ENCODE data around the gene RCAN3. TPM values are rescaled to one million over a fixed set of nuclear protein-coding genes. Genes with fewer than 3 reads are reported as not detected.
A peak's percentile ranks its signal among the peaks of the same experiment; 100 is the strongest.

The RCAN3 gene
- total RNA-seq, 1 donor: 5.1 TPM

DNA sequence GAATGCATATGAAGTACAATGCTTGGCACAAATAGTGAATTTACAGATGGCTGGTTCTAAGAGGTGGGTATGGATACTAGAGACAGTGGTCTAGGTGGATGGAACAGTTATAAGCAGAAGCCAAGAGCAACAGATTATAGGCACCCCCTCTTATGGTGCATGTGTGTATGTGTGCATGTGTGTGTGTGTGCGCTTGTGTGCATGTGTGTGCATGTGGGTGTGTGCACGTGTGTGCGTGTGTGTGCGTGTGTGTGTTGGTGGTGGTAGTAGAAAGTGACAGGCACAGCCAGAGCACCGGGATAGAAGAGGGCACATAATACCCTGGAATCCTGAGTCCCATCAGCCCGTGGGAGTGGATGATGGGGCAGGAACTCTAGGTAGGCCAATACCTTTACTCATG, 54.6 kb downstream of the RCAN3 start:
- TF ChIP-seq, protein P1, sequence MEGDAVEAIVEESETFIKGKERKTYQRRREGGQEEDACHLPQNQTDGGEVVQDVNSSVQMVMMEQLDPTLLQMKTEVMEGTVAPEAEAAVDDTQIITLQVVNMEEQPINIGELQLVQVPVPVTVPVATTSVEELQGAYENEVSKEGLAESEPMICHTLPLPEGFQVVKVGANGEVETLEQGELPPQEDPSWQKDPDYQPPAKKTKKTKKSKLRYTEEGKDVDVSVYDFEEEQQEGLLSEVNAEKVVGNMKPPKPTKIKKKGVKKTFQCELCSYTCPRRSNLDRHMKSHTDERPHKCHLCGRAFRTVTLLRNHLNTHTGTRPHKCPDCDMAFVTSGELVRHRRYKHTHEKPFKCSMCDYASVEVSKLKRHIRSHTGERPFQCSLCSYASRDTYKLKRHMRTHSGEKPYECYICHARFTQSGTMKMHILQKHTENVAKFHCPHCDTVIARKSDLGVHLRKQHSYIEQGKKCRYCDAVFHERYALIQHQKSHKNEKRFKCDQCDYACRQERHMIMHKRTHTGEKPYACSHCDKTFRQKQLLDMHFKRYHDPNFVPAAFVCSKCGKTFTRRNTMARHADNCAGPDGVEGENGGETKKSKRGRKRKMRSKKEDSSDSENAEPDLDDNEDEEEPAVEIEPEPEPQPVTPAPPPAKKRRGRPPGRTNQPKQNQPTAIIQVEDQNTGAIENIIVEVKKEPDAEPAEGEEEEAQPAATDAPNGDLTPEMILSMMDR (IDR thresholded peaks at IDR 0.05; ENCODE audit: insufficient read depth, low read length): no peak
- H3K4me3 ChIP-seq (ENCODE audit: low read depth, low read length): no peak overlapping the region
- DNase-seq (ENCODE audit: low read depth): no peak

DNA sequence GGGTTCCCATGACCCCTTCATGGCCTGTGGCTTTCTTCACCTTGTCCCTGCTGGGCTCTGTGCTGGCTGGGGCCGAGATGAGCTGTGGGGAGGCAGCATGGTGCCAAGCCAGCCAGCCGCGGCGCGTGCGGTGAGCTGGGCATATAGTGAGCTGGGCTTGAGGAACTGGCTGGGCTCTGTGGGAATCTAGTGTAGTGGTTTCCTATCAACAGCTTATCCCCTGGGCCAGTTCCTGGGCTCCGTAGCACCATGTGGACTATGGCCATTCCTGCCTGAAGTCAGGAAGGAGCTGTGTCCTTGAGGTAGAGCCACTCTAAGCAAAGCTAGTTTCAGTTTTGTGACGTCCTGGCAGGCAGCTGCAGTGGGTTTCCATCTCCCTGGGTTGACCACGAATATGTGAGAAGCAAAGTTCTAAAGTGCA, 55.1 kb downstream of the RCAN3 start:
- TF ChIP-seq, protein P1 (IDR thresholded peaks at IDR 0.05; ENCODE audit: insufficient read depth, low read length): no peak

DNA sequence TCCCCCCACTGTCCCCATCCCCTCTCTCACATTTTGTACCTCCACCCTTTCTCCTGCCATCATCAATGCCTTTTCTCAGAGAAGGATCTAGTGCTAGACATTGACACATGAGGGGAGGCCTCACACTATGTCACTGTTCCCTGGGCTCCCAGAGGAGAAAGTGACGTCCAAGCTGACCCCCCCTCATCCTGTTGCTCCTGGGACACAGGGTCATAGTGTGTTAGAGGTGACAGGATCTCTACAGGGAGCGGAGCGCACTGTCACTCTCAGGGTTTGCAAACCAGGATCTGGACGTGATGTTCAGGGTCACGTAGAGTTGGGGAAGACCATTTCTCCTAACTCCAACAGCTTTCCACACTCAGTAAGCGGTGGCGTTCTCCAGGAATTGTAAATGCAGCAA, 55.8 kb downstream of the RCAN3 start:
- TF ChIP-seq, protein P1 (IDR thresholded peaks at IDR 0.05; ENCODE audit: insufficient read depth, low read length): no peak
- no peak for DNase-seq (ENCODE audit: low read depth)
- H3K4me3 ChIP-seq (ENCODE audit: low read depth, low read length): no peak overlapping the region

More for the DNA sequence above, 55.1 kb downstream of the RCAN3 start:
- no peak overlapping the region for H3K4me3 ChIP-seq (ENCODE audit: low read depth, low read length)
- DNase-seq (ENCODE audit: low read depth): no peak

DNA sequence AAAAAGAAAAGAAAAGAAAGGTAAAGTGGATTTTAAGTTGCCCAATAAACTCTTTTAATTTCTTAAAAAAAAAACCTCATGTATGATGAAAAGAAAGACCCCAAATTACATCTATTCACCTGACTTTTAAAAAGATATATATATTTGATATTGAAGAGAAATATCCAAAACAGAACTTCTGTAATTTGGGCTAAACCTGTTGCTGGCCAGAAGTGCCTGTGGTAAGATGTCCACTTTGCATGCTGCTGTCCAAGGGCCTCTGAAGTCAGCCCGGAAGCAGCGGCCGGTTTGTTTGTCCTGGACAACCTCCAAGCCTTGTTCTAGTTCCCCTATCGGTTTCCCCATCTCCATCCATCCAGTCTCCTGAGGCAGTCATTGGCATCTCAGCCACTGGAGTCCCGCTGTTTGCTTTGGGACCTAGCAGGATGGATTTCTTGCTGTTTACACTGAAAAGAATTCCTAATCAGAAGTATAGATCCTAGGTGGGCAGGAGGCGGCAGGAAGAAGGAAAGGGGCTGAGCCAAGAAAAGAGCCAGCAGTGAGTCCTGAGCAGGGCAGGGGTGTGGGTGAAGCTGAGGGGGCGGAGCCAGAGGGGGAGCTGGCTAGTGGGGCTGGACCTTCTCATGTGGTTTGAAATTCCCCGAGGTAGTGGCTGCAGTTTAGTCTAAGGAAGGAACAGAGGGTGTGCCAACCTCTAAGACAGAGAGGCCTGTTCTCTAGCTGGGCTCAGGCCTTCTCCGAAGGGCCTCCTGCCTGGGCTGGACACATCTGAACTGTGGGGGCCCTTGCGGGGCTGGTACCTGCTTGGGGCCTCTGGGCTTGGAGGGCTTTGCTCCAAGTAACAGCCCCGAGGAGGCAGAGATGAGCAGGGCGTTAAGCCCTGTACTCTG, 56.5 kb downstream of the RCAN3 start:
- H3K4me3 ChIP-seq (ENCODE audit: low read depth, low read length): no peak overlapping the region
- peak; percentile 56 for DNase-seq (ENCODE audit: low read depth)
- TF ChIP-seq, protein P1 (IDR thresholded peaks at IDR 0.05; ENCODE audit: insufficient read depth, low read length): no peak

DNA sequence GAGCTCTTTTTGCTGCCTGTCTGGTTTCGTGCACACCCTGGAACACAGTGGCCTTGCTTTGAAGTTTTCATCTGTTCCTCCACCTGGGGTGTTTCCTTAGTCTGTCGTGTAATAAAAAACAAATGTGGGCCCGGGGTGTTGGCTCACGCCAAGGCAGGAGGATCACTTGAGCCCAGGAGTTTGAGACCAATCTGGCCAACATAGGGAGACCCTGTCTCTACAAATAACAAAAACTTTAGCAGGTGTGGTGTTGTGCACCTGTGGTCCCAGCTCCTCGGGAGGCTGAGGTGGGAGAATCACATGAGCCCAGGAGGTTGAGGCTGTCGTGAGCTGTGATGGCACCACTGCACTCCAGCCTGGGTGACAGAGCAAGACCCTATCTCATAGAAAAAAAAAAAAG, 57.7 kb downstream of the RCAN3 start:
- TF ChIP-seq, protein P1 (IDR thresholded peaks at IDR 0.05; ENCODE audit: insufficient read depth, low read length): no peak
- DNase-seq (ENCODE audit: low read depth): no peak
- H3K4me3 ChIP-seq (ENCODE audit: low read depth, low read length): no peak overlapping the region

DNA sequence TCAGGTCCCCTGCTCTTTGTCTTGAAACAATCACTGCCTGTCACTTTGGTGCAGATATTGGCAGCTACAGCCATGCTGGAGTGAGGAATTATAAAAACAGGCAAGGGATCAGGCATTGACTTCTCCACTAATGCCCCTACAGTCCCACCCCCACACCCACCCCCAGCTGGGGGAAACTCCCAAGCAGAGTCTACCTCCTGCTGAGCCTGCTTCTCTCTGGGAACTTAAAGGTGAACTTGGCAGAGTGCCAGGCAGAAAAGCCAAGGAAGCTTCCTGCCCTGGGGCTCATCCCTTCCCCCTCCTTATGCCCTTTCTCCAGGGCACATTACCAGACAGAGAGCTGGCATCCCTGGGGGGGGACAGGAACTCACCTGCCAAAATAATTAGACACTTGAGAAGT, 60.0 kb downstream of the RCAN3 start:
- TF ChIP-seq, protein P1 (IDR thresholded peaks at IDR 0.05; ENCODE audit: insufficient read depth, low read length): no peak
- no peak for DNase-seq (ENCODE audit: low read depth)
- H3K4me3 ChIP-seq (ENCODE audit: low read depth, low read length): no peak overlapping the region

Measured in fibroblast of the aortic adventitia (primary cell).